HG03469 (cell line): ENCODE measurements around the gene KCNMB3.
"Not testable (repeated sequence)": the region's sequence is repeated elsewhere in the genome, so short reads cannot be mapped to it uniquely, and the experiment has no call there.

Source experiments
- ATAC-seq: cut with Tn5 transposase; IDR thresholded peaks from one replicate; pipeline ENCODE4 v1.9.1; 2021; ENCODE audit warnings: mild to moderate bottlenecking, moderate library complexity, moderate number of reproducible peaks; ENCODE audit not compliant: unreplicated experiment

Gene KCNMB3

DNA sequence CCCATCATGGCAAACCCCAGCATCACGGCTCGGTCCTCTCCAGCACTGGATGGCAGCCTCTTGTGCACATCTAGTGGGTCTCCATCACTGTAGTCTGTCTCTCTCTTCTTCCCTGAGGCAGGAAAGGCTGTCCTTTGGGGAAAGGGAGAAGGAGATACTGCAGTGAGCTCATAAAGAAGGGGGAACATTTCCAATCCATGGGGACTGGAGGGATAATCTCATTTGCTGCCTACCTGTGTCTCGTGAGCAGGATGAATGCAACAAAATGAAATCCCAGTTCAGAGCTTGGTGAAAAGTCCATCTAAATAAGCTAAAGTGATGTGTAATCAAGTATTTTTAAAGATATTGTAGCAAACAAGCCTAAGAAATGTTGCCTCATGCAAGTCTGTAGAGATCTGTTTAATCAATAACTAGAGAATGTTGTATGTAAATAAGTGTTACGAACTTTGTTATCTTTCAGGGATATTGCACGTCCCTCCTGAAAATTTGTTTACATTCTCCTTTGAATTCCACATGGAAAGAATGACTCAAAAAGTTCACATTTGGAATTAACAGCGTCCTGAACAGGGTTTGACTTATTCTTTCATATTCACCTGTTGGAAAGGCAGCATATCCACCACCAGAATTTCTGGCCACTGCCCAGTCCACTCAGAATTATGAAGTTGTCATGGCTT is at the start of gene KCNMB3:
Gene KCNMB3 (minus strand): TSS at position 312 of the 674 bp plus-strand sequence. CDS start 124 bp downstream, at position 188.
- no peak for ATAC-seq

DNA sequence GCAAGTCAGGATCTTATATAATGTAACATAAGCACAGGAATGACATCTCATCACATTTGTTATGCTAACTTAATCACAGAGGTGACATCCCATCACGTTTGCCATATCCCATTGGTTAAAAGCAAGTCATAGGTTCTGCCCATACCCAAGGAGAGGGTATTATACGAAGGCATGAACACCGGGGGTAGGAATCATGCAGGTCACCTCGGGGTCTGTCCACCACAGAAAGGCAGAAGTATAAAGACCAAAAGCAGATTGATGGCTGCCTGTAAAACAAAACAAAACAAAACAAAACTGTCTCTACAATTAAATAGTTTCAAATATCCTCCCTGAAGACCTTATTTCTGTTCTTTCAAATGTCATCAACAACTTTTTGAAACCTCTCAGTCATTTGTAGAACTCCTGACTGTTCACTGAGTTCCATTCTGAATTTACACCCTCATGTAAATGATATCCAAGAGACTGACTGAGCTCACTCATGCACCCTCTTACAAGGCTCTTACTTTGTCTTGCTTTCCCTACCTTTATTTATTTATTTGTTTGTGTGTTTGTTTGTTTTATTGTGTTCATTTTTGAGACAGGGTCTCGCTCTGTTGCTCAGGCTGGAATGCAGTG is 49.2 kb upstream of the KCNMB3 start:
- ATAC-seq: no peak

GRCh38 chr3:179299316-179299715 is 48.4 kb upstream of the KCNMB3 start:
- ATAC-seq: no peak

GRCh38 chr3:179297971-179298725 is 47.2 kb upstream of the KCNMB3 start:
- no peak for ATAC-seq

DNA sequence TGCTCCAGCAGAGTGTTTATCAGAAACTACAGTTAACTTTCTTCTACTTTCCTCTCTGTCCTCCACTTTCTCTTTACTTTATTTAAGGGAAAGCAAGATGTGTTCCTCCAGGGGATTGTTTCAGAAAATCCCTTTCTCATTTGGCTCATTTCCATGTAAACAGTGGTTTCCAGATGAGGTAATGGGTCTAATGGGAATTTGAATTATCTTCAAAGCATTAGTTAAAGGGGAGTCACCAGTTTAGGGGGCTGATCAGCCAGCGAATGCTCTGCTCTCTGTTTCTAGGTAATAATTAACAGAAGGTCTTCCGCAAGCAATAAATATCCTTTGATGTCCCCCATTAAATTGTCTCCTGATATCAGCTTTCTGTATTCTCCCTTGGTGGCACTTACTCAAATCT is 41.5 kb upstream of the KCNMB3 start:
- no peak for ATAC-seq

DNA sequence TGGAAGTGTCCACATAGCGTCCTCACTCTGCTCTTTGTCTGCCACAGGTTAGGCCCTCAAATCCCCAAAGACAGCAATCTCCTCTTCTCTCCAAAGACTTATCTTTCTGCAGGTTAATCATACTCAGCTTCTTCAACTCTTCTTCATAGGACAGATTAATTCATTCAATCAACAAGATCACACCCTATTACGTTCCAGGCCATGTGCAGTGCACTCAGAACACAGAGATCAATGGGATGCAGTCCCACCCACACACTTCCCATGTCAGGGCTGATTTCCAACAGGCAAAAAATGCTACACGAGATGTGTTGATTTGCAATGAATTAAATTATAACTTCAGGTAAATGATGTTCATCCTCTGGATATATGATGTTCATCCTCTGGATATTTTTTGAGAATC is 38.4 kb upstream of the KCNMB3 start:
- no peak for ATAC-seq

DNA sequence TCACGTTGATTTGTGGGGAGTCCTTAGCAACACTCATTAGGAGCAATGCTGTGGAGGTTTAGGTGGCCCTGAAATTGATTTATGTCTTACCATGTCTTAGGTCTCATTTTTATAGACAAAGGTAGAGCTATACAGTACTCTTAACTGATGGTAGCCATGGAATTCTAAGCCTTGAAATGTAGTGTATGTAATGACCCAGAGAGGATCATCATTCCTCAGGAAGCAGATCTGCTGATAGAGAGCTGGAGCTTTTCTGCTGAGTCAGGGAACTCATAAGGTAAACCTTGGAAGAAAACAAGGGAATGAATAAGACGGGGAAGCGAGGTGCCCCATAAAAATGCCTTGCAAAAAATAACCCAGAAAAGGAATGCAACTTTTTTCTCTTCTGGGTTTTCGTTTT is 37.9 kb upstream of the KCNMB3 start:
- ATAC-seq: no peak

DNA sequence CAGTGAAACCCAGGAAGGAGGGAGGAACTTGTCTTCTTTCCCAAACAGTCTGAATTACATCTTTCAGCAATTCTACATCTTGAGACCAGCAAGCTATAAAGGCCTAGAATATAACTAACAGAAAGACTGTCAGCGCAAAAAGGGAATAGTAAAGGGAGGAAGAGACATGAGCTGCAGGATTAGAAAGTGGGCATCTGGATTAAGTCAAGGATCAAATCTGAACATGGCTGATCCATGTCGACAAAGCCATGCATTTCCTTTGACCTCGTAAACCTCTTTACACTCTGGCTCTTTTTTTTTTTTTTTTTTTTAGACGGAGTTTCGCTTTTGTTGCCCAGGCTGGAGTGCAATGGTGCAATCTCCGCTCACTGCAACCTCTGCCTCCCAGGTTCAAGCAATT is 35.4 kb upstream of the KCNMB3 start:
- no peak for ATAC-seq

DNA sequence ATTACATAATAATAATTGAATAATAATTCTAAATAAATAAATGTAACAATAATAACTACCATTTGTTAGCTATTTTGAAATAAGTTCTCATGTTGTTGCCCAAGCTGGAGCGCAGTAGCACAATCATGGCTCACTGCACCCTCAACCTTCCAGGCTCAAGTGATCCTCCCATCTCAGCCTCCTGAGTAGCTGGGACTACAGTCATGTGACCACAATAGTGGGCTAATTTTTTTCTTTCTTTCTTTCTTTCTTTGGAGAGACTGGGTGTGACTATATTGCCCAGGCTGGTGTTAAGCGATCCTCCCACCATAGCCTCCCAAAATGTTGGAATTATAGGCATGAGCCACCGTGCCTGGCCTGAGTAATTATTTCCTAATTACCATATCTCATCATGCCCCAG is 30.9 kb upstream of the KCNMB3 start:
- no peak for ATAC-seq

GRCh38 chr3:179279837-179280236 is 28.9 kb upstream of the KCNMB3 start:
- no peak for ATAC-seq

DNA sequence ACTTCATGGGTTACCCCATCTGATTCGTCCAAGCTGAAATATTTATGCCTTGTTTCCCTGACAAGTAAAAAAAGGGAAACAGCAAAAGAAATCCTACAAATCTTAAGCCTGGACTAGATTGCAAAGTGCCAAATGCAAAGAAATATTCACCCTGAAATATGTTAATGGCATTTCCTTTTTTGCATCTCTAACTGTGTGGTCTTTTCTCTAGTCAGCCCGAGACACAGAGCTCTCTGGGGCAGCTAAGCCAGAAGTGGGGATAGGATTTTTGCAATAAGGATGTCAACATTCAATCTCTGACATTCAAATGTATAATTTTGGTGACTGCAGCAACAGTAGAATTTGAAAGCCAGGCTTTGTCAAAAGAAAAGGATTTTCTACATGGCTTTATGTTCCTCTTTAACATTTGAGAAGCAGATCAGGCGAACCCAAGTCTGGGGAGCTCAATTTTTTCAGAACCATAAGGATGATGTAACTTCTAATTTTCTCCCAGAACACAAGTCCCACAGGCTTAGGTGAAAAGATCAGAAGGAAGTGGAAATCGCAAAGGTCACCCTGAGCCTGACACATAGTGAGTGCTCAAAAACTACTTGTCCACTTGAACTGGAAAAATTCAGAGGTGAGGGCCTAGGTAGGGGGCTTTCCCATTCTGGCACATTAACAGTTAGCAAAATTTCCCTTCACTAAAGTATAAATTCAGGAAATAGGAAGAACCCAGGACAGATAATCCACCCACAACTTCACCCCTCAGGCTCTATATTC is 28.2 kb upstream of the KCNMB3 start:
- no peak for ATAC-seq

DNA sequence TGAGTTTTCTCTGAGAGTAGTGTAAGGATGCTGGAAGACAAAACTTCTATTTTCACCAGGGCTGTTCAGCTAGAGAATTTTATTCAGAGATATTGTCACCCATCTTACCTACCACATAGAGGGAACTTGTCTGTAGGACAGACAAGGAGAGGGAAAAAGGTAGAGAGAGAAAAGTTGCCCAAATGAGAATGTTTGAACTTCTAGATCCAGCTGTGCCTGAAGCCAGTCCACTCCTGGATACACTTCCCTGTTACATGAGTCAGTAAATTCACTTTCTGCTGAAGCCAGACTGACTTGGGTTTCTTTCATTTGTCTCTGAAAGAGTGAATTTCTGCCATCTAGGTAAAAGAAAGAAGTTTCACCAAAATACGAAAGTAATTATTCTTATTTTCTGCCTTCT is 27.2 kb upstream of the KCNMB3 start:
- no peak for ATAC-seq

DNA sequence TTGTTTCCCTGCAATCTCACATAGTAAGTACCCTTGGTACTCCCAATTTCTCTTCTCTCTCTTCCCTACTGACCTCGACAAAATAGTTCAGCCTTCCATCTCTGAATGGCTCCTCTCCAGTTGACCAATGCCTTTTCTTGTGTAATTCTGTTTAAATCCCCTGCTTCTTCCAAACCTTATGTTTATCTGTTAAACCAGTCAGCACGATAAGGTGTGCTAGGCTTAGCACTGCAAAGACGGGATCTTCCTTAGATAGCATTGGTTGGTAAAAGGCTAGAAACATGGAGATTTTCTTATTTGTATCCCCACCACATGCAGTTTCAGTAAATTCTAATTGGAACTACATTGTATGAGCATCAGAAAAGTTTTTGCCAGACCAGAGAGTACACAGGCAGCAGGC is 25.8 kb upstream of the KCNMB3 start:
- ATAC-seq: no peak

GRCh38 chr3:179276001-179276400 is 25.1 kb upstream of the KCNMB3 start:
- no peak for ATAC-seq

DNA sequence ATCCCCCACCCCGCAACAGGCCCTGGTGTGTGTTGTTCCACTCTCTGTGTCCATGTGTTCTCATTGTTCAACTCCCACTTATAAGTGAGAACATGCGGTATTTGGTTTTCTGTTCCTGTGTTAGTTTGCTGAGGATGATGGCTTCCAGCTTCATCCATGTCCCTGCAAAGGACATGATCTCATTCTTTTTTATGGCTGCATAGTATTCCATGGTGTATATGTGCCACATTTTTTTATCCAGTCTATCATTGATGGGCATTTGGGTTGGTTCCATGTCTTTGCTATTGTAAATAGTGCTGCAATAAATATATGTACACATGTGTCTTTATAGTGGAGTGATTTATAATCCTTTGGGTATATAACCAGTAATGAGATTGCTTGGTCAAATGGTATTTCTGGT is 23.5 kb upstream of the KCNMB3 start:
- not testable (repeated sequence) for ATAC-seq

- ATAC-seq: no peak
Observed at GRCh38 chr3:179272385-179272784, 21.5 kb upstream of the KCNMB3 start.

DNA sequence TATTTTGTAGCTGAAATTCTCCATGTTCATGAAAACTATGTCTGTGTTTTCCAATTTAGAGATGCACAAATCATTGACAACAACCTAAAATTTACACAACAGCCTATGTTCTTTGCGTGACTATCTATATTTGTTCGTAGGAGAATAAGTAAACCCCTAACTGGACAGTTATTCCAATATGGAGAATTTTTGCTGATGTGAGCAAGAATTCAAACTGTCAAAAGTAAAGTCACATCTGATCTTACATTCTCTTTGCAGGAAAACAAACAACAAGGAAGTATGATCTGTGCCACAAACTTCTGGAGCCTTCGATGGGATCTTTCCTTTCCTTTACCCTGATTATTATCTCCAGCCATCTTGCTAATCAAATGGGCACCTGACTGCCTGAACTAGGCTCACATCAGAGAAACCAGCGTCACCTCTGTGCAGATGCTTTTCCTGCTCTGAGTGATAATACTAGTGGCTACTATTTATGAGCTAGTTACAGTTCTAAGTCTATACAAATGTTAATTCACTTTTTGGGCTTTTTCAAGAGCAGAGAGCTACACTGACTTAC is 18.3 kb upstream of the KCNMB3 start:
- ATAC-seq: no peak

- ATAC-seq: no peak
Observed at GRCh38 chr3:179268400-179269051, 17.6 kb upstream of the KCNMB3 start.

DNA sequence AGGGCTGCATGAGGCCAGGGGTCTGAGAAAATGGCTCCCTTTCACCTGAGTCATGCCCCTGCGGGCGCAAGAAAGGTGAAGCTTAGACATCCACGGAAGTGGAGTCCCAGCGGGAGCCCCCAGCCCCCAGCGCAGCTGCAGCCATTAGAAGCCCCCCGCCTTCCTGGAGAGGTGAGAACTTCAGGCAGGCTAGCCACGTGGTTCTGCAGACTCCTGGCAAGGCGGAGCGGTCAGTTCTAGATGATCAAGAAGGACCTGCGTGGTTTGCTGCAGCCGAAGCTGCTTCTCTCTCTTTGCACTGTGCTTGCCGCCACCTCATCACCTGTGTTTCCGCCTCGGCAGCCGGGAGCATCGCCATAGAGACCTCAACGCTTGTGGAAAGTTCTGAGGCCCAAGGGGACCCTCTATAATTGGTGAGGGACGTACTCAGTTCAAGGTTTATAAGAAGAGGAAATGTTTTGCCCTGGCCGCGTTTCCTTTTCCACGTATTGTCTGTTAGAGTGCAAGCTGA is 15.8 kb upstream of the KCNMB3 start:
- ATAC-seq: no peak

- peak; percentile 63 for ATAC-seq
Observed at GRCh38 chr3:179265875-179266274, 15.0 kb upstream of the KCNMB3 start.
